Measurements from ENCODE around the gene GALNT17. TPM values are rescaled to one million over a fixed set of nuclear protein-coding genes. Genes with fewer than 3 reads are reported as not detected.

GALNT17 gene
- total RNA-seq, 1 experiment from 2014 or later, result not detected

GRCh38 chr7:71687286-71687685 lies 555.3 kb downstream of the GALNT17 start:
- DNase-seq, result no peak
- TF ChIP-seq CTCF (conservative IDR thresholded peaks at IDR 0.05), result no peak
- TF ChIP-seq EZH2 (IDR thresholded peaks at IDR 0.05; ENCODE audit: low read depth), result no peak
- Histone ChIP-seq H3K4me2 (no peak overlapping the region), H3K4me1 (replicated peaks; ENCODE audit: insufficient read depth) (no peaks in the 10 kb centered on the region), H3K27me3 (ENCODE audit: insufficient read depth, low read depth) (peaks cover 57% of the 10 kb centered on the region), H4K20me1 (ENCODE audit: insufficient read depth) (no peaks in the 10 kb centered on the region), H3F3A (ENCODE audit: insufficient read depth, low read depth) (no peaks in the 10 kb centered on the region), H3K9me3 (ENCODE audit: insufficient read depth, low read depth) (no peaks in the 10 kb centered on the region), H3K9me2 (ENCODE audit: insufficient read depth) (no peaks in the 10 kb centered on the region), H3K79me2 (ENCODE audit: low read depth) (no peaks in the 10 kb centered on the region), H3K4me3 (no peak overlapping the region), H2AFZ (no peak overlapping the region), H3K36me3 (ENCODE audit: low read depth) (no peaks in the 10 kb centered on the region), H3K27ac (no peak overlapping the region)
- intact Hi-C loops (cut with micrococcal nuclease; ENCODE audit: unreplicated experiment), result no loop called here
- CTCF ChIA-PET, result interaction anchor here (0.5 kb wide), 1 partner anchor 895 kb away, joined by 3 read pairs; no protein-coding TSS in a partner anchor
- BruUV-seq (replicated peaks), result no TSS peak
- POLR2A ChIA-PET (ENCODE audit: unreplicated experiment), result no interaction called here

GRCh38 chr7:71687831-71688599 lies 556.1 kb downstream of the GALNT17 start:
- no peaks in the 10 kb centered on the region for H3F3A ChIP-seq (ENCODE audit: insufficient read depth, low read depth)
- no peak for DNase-seq
- H3K4me3 ChIP-seq, result no peak overlapping the region
- no peaks in the 10 kb centered on the region for H3K4me1 ChIP-seq (replicated peaks; ENCODE audit: insufficient read depth)
- BruUV-seq (replicated peaks), result no TSS peak
- H2AFZ ChIP-seq, result no peak overlapping the region
- H3K79me2 ChIP-seq (ENCODE audit: low read depth), result no peaks in the 10 kb centered on the region
- no peak for TF ChIP-seq CTCF (conservative IDR thresholded peaks at IDR 0.05)
- TF ChIP-seq EZH2 (IDR thresholded peaks at IDR 0.05; ENCODE audit: low read depth), result no peak
- H4K20me1 ChIP-seq (ENCODE audit: insufficient read depth), result no peaks in the 10 kb centered on the region
- no peaks in the 10 kb centered on the region for H3K9me2 ChIP-seq (ENCODE audit: insufficient read depth)
- no peaks in the 10 kb centered on the region for H3K36me3 ChIP-seq (ENCODE audit: low read depth)
- ChIA-PET CTCF (interaction anchor here (0.5 kb wide), 1 partner anchor 895 kb away, joined by 3 read pairs; no protein-coding TSS in a partner anchor), POLR2A (ENCODE audit: unreplicated experiment) (no interaction called here)
- no peaks in the 10 kb centered on the region for H3K9me3 ChIP-seq (ENCODE audit: insufficient read depth, low read depth)
- peaks cover 51% of the 10 kb centered on the region for H3K27me3 ChIP-seq (ENCODE audit: insufficient read depth, low read depth)
- intact Hi-C loops (cut with micrococcal nuclease; ENCODE audit: unreplicated experiment), result no loop called here
- H3K27ac ChIP-seq, result no peak overlapping the region
- H3K4me2 ChIP-seq, result no peak overlapping the region

- intact Hi-C loops (cut with micrococcal nuclease; ENCODE audit: unreplicated experiment), result no loop called here
- H3K79me2 ChIP-seq (ENCODE audit: low read depth), result no peaks in the 10 kb centered on the region
- ChIA-PET CTCF (no interaction called here), POLR2A (ENCODE audit: unreplicated experiment) (no interaction called here)
- no peaks in the 10 kb centered on the region for H3K9me2 ChIP-seq (ENCODE audit: insufficient read depth)
- H2AFZ ChIP-seq, result no peak overlapping the region
- no peak for DNase-seq
- no TSS peak for BruUV-seq (replicated peaks)
- no peaks in the 10 kb centered on the region for H3K36me3 ChIP-seq (ENCODE audit: low read depth)
- no peaks in the 10 kb centered on the region for H4K20me1 ChIP-seq (ENCODE audit: insufficient read depth)
- TF ChIP-seq CTCF (conservative IDR thresholded peaks at IDR 0.05) (no peak), EZH2 (IDR thresholded peaks at IDR 0.05; ENCODE audit: low read depth) (no peak)
- H3F3A ChIP-seq (ENCODE audit: insufficient read depth, low read depth), result no peaks in the 10 kb centered on the region
- H3K4me1 ChIP-seq (replicated peaks; ENCODE audit: insufficient read depth), result no peaks in the 10 kb centered on the region
- no peak overlapping the region for H3K4me2 ChIP-seq
- no peak overlapping the region for H3K27ac ChIP-seq
- H3K9me3 ChIP-seq (ENCODE audit: insufficient read depth, low read depth), result no peaks in the 10 kb centered on the region
- peaks cover 28% of the 10 kb centered on the region for H3K27me3 ChIP-seq (ENCODE audit: insufficient read depth, low read depth)
- no peak overlapping the region for H3K4me3 ChIP-seq
Measured at GRCh38 chr7:71691538-71691937, 559.6 kb downstream of the GALNT17 start.
